Ishikawa (cell line): ENCODE measurements around the gene CHD2.

Experiments used
- CEBPB ChIP-seq: IDR thresholded peaks from 2 replicates; pipeline ENCODE4 v1.6.1; 2012
- EGR1 ChIP-seq: IDR thresholded peaks from 2 replicates; pipeline ENCODE4 v1.6.1; 2012
- EP300 ChIP-seq: IDR thresholded peaks from 2 replicates; pipeline ENCODE4 v1.6.1; 2012; ENCODE audit warnings: borderline replicate concordance
- FOXM1 ChIP-seq: IDR thresholded peaks from 2 replicates; pipeline ENCODE4 v1.6.1; 2012; ENCODE audit warnings: low read depth, borderline replicate concordance
- NFIC ChIP-seq: IDR thresholded peaks from 2 replicates; pipeline ENCODE4 v1.6.1; 2012
- RAD21 ChIP-seq: IDR thresholded peaks from 2 replicates; pipeline ENCODE4 v1.6.1; 2012; ENCODE audit warnings: low read depth
- REST ChIP-seq: IDR thresholded peaks from 2 replicates; pipeline ENCODE4 v1.6.1; 2012; ENCODE audit warnings: low read depth, mild to moderate bottlenecking
- TAF1 ChIP-seq: IDR thresholded peaks from 2 replicates; pipeline ENCODE4 v1.6.1; 2012; ENCODE audit warnings: low read depth, mild to moderate bottlenecking
- TCF12 ChIP-seq: IDR thresholded peaks from 2 replicates; pipeline ENCODE4 v1.6.1; 2012; ENCODE audit warnings: low read depth
- ZBTB7A ChIP-seq: IDR thresholded peaks from 2 replicates; pipeline ENCODE4 v1.6.1; 2012; ENCODE audit warnings: low read depth
- TF ChIP-seq, protein P1 (sequence below): IDR thresholded peaks from 2 replicates; pipeline ENCODE4 v1.6.1; 2012

DNA sequence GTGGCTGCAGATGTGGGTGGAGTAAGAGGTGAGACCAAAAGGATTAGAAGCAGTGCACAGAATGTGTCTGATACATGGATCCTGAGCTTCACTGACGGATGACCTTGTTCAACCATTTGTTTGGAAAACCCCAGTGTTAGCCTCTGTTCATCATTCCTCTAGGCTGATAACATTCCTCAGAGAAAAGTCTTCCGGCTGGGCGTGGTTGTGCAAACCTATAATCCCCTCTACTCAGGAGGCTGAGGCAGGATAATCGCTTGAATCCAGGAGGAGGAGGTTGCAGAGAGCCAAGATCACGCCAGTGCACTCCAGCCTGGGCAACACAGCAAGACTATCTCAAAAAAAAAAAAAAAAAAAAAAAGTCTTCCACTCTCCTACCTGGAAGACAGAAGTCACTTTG is 23.1 kb upstream of the CHD2 start:
- no peak for TF ChIP-seq EP300
- TF ChIP-seq, protein P1, sequence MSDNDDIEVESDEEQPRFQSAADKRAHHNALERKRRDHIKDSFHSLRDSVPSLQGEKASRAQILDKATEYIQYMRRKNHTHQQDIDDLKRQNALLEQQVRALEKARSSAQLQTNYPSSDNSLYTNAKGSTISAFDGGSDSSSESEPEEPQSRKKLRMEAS = no peak
- TF ChIP-seq CEBPB = no peak
- TF ChIP-seq NFIC = no peak
- TF ChIP-seq TAF1 = no peak
- TF ChIP-seq RAD21 = no peak
- TF ChIP-seq TCF12 = no peak
- no peak for TF ChIP-seq FOXM1
- no peak for TF ChIP-seq EGR1
- TF ChIP-seq REST = no peak
- no peak for TF ChIP-seq ZBTB7A
